Measurements from ENCODE around the gene CNST.

The CNST gene, protein sequence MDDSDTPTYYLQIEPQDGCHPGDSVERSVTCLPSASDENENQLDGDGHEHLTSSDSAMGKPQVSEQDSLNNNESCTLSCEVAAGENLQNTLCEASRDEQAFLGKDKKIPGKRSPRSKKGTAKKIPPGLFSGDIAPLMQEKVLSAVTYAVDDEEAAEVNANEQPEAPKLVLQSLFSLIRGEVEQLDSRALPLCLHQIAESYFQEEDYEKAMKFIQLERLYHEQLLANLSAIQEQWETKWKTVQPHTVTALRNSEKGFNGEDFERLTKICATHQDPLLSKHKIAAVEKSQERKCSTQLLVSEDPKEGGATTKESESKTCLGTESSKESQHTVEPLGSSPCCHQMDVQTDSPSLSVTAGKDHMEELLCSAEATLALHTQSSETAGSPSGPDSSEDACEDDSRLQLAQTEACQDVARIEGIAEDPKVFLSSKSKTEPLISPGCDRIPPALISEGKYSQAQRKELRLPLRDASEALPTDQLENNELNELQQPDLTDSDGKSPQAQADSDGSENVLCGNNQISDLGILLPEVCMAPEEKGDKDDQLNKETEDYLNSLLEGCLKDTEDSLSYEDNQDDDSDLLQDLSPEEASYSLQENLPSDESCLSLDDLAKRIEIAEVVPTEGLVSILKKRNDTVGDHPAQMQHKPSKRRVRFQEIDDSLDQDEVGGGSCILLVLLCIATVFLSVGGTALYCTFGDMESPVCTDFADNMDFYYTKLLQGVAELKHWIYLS

DNA sequence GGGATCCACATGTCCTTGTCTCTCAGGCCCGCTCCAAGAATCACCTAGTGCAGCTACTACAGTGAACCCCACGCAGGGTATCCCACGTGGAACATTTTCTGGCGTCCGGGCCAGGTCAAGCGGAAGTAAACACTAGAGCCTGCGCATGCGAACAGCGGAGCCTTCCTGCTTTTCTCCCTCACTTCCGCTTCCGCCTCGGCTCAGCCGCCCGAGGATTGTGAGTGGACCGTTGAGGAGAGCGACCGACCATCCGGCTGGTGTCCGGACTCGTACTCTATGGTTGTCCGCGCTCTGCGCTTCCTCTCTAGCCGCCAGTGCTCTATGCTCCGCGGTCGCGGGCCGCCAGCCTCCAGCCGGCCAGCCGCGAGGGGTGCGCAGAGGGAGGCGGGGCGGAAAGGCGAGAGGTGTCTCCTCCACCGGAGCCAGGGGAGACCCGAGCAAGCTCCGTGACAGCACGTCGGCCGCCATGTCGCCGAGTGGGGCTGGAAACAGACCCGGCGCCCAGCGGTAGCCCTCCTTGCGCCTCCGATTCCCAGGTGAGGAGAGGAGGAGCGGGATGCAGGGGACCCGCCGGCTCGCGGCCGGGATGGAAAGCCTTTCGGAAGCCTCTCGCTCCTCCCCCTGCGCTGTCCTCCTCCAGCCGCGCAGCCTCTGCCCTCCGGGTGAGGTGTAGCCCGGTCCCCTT lies at the start of gene CNST, which contains the start of gene TFB2M:
TSS of gene CNST (plus strand) at position 329 of the 685 bp plus-strand sequence. CDS start 25,107 bp downstream, outside the sequence.
TSS of gene TFB2M (minus strand) at position 134 of the 685 bp plus-strand sequence. CDS start at position 11, 123 bp downstream.
- peak; percentile 95 for DNase-seq

DNA sequence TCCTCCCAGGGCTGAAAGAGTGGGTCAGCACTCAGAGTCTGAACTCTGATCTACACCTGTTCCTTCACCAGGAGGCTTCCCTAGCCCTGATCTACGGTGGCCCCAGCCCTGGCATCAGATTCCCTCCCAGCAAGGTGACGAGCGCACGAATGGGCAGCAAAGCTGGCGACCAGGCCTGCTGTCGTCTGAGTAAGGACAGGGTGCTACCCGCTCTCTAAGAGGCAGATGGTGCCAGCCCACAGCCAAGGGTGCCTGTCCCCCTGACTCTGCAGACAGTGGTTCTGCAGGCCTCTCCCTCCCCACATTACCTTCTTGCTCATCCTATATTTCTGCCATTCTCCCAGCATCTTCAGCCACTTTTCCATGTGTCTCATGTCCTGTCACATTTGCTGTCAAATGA lies 48.9 kb upstream of the CNST start:
- DNase-seq, result no peak

DNA sequence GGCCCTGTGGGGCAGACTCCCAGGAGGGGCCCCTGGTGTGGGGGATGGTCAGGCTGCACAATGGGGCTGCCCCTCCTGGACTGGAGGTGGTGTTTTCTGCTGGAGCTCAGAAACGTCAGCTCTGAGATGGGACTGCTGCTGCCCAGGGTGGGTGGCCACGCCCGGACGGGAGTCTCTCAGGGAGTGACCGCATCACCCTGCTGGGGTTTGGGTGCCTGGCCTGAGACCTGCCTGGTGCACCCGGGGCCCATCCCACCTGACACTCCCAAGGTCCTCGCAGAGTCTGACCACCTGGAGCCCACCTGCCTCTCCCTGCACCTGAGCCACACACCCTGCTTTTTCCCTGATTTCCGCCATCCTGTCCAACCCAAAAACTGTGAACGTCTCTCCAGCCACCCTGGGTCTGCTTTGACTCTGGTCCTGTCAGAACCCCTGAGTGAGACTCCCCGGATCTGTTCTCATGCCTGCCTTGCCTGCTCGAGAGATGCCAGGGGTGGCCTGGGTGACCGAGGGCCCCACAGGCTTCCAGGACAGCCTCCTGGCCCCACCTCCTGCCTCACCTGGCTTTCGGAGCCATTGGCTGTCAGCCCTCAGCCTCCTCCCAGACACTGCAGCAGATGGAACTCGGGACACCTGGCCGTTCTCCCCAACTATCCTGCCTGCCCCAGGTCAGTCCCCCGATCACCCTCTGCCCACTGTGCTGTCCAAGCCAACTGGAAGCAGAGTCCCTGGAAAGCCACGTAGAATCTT lies 47.6 kb upstream of the CNST start:
- no peak for DNase-seq

- no peak for DNase-seq
Measured at GRCh38 chr1:246519514-246519913, 46.7 kb upstream of the CNST start.

- DNase-seq, result no peak
Measured at GRCh38 chr1:246526380-246526779, 39.9 kb upstream of the CNST start.

GRCh38 chr1:246526915-246527314 lies 39.3 kb upstream of the CNST start:
- no peak for DNase-seq

DNA sequence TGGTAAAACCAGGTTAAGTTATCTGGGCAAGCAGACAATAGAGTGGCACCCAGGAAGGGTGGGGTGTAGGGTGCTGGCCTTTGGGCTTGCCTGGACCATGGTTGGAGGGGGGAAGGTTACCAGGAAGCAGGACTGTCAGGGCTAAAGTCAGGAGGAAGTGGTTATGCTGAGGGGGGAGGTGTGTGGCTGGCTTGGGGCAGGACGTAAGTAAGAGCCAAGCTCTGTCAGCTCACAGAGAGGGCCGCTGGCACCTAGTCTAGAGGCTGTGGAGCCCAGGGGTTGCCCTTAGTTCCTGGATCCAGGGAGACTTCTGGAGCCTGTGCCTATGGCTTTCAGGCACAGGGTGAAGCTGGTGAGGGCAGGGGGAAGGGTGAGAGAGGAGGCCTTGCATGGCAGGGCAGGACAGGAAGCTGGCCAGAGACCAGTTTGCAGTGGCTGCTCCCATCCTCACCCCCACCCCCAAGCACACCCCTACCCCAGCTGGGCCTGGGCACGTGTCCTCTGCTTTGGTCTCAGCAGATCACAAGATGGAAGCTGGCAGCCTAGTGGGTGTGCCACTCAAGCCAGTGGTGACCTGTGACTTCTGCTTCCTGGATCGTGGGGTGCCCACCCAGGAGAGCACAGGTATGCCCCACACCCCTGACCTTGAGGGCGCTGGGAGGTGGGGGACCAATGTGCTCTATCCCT lies 38.7 kb upstream of the CNST start:
- DNase-seq, result no peak

GRCh38 chr1:246528933-246529731 lies 37.1 kb upstream of the CNST start:
- DNase-seq, result no peak

GRCh38 chr1:246530482-246530881 lies 35.8 kb upstream of the CNST start:
- no peak for DNase-seq

- DNase-seq, result no peak
Measured at GRCh38 chr1:246532519-246532918, 33.7 kb upstream of the CNST start.

DNA sequence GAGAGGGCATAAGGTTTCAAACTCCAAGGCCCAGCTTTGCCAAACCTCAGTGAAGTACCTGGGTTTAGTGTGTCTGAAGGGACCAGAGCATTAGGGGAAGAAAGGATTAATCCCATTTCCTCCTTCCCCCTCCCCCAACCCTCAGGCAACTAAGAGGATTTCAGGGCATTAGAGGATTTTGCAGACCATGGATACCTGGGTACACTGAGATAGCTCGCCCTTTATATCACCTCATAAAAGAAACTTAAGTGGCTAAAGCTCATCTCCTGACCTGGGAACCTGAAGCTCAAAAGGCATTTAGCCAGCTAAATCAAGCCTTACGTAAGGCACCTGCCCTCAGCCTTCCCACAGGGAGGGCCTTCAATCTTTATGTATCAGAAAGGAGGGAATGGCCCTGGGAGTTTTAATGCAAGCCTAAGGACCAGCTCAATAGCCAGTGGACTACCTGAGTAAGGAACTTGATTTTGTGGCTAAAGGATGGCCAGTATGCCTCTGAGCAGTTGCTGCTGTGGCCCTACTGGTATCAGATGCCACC lies 32.8 kb upstream of the CNST start:
- no peak for DNase-seq

GRCh38 chr1:246534114-246534513 lies 32.1 kb upstream of the CNST start:
- no peak for DNase-seq

DNA sequence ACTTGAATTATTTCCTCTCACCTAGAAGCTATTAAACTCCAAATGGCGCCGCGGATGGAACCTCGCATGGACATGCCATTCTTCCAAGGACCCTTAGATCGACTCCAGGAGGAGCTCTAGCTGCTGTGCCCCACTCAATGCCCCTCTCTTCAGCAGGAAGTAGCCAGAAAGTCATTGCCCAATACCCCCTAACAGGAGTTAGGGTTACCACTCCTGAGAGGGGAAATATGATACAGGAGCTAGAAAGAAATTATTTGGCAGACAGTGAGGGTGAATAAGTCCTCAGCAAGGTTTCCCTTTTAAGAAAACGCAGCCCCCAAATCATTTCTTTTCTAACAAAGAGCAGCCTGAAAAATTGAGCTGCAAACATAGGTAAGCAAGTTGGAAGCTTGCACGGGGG lies 28.8 kb upstream of the CNST start:
- DNase-seq, result no peak

GRCh38 chr1:246537887-246538286 lies 28.4 kb upstream of the CNST start:
- DNase-seq, result no peak

DNA sequence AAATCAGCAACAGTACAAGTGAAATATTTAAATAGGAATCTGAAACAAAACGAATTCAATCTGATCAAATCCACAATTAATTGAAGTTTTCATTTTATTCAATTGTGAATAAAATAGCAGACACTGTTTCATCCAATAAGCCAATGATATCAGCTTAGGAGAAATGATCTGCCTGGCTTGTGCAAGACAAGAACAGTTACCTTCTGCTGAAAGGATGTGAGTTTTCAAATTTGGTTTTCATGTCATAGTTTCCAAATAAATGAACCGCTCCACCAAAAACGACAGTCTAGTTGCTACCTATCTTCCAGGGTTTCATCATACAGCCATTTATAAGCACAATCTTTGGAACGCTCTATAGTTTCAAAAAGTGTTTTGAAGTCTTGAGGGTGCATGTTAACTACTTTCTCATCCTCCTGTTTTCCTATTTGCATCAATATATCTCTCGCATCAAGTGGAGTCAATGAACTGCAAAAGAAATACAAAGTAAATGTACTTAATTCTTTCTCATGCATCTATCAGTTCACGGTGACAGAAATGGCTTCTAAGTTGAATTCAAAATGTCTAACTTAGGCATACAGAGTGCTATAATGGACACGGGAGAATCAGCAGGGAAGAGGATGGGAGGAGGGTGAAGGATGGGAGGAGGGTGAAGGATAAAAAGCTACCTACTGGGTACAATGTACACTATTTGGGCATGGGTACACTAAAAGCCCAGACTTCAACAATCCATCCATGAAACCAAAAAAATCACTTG lies 25.3 kb upstream of the CNST start:
- no peak for DNase-seq

GRCh38 chr1:246544001-246544400 lies 22.3 kb upstream of the CNST start:
- no peak for DNase-seq

- DNase-seq, result no peak
Measured at GRCh38 chr1:246549665-246550064, 16.6 kb upstream of the CNST start.

DNA sequence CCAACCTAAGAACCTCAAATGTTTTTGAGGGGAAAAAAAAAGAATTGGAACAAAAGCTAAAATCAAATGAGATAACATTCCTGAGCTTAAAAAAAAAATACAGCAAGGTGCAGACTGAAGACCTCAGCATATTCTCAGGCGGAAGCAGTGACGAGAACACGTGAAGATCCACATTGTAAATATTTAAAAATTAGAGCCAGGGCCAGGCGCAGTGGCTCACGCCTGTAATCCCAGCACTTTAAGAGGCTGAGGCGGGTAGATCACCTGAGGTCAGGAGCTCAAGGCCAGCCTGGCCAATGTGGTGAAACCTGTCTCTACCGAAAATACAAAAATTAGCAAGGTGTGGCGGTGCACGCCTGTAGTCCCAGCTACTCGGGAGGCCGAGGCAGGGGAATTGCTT lies 15.9 kb upstream of the CNST start:
- DNase-seq, result no peak

DNA sequence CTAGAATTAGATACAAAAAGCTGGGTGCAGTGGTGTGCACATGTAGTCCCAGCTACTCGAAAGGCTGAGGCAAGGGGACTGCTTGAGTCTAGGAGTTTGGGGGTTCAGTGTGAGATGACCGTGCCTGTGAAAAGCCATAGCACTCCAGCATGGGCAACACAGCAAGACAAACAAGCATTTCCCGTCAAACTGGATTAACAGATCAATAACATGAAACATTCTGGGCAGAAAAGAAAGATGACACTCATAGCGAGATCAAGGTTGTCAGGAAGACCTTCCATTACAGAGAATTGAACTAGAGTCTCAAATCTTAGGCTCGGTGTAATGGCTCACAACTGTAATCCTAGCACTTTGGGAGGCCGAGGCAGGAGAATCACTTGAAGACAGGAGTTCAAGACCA lies 14.1 kb upstream of the CNST start:
- DNase-seq, result no peak

- DNase-seq, result no peak
Measured at GRCh38 chr1:246554201-246554600, 12.1 kb upstream of the CNST start.
